ENCODE measurements around the gene AMBP. TPM values are rescaled to one million over a fixed set of nuclear protein-coding genes. Genes with fewer than 3 reads are reported as not detected.

AMBP gene
- total and polyA plus RNA-seq, 2 of the 13 experiments (the other 11 are each of a cell fraction or from before 2014, with no cell fraction given): 1,510 to 2,580 TPM

- no peak for TF ChIP-seq ZNF326 (CRISPR knock-in tag; IDR thresholded peaks at IDR 0.05; ENCODE audit: borderline replicate concordance)
These were observed 52.3 kb downstream of the AMBP start (continued) for GRCh38 chr9:114025760-114026159.

- H3K79me2 ChIP-seq (ENCODE audit: insufficient read depth, low read length): no peaks in the 10 kb centered on the region
- no peaks in the 10 kb centered on the region for H3K36me3 ChIP-seq (replicated peaks in 1 of 2; ENCODE audit: control insufficient read depth in 1 of 2, insufficient read depth in 2 of 2, low read length in 2 of 2)
- H2AFZ ChIP-seq (ENCODE audit: low read length): no peak overlapping the region
- CTCF ChIA-PET (ENCODE audit: low intra/inter-chr PET ratio, low total read pairs): no interaction called here
- DNase-seq (ENCODE audit: low spot score): no peak
- intact Hi-C loops (cut with micrococcal nuclease; ENCODE audit: unreplicated experiment) (loop anchor here (10.0 kb wide), 1 partner anchor 60 kb away; no protein-coding TSS in a partner anchor), in situ Hi-C loops (cut with HindIII; ENCODE audit: extremely low pct_ligation_motif_present, low pct_unique_long_range_greater_than_20kb) (loop anchor here (25.0 kb wide), 1 partner anchor 288 kb away; no protein-coding TSS in a partner anchor)
- H3K4me3 ChIP-seq (replicated peaks in 1 of 3; ENCODE audit: insufficient read depth in 1 of 3, low read depth in 2 of 3, low read length in 3 of 3): no peak overlapping the region
- TF ChIP-seq MAX (IDR thresholded peaks at IDR 0.05) (no peak), KDM5B (CRISPR knock-in tag; IDR thresholded peaks at IDR 0.05; ENCODE audit: borderline replicate concordance) (no peak), TGIF2 (CRISPR knock-in tag; IDR thresholded peaks at IDR 0.05) (no peak), ZNF343 (CRISPR knock-in tag; IDR thresholded peaks at IDR 0.05) (no peak), ZNF879 (CRISPR knock-in tag; IDR thresholded peaks at IDR 0.05) (no peak), ZNF251 (CRISPR knock-in tag; IDR thresholded peaks at IDR 0.05) (no peak), PAF1 (CRISPR knock-in tag; IDR thresholded peaks at IDR 0.05) (no peak), ZHX2 (IDR thresholded peaks at IDR 0.05; ENCODE audit: low read depth) (no peak), ZHX2 (CRISPR knock-in tag; IDR thresholded peaks at IDR 0.05; ENCODE audit: borderline replicate concordance) (no peak), NFYC (CRISPR knock-in tag; IDR thresholded peaks at IDR 0.05) (no peak), ZSCAN12 (CRISPR knock-in tag; IDR thresholded peaks at IDR 0.05) (no peak), ZNF44 (CRISPR knock-in tag; IDR thresholded peaks at IDR 0.05) (no peak), ZNF362 (CRISPR knock-in tag; IDR thresholded peaks at IDR 0.05; ENCODE audit: borderline replicate concordance) (no peak), CBX5 (CRISPR knock-in tag; IDR thresholded peaks at IDR 0.05; ENCODE audit: borderline replicate concordance) (no peak)
- TF ChIP-seq, protein P1, sequence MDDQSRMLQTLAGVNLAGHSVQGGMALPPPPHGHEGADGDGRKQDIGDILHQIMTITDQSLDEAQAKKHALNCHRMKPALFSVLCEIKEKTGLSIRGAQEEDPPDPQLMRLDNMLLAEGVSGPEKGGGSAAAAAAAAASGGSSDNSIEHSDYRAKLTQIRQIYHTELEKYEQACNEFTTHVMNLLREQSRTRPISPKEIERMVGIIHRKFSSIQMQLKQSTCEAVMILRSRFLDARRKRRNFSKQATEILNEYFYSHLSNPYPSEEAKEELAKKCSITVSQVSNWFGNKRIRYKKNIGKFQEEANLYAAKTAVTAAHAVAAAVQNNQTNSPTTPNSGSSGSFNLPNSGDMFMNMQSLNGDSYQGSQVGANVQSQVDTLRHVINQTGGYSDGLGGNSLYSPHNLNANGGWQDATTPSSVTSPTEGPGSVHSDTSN (CRISPR knock-in tag; IDR thresholded peaks at IDR 0.05; ENCODE audit: borderline replicate concordance): no peak
- peaks cover 0 to 19% of the 10 kb centered on the region in 2 experiments; a peak in 1 of 5 replicates for H3K27me3 ChIP-seq (ENCODE audit: control insufficient read depth in 1 of 2, insufficient read depth in 2 of 2, low read length in 2 of 2)
- H3K27ac ChIP-seq (ENCODE audit: extremely low read length, insufficient read depth, low read length): no peak overlapping the region
- no peak overlapping the region for H3K9ac ChIP-seq (ENCODE audit: insufficient read depth, low read depth, low read length)
- no TSS peak for BruUV-seq (replicated peaks)
- no peaks in the 10 kb centered on the region for H4K20me1 ChIP-seq (ENCODE audit: insufficient read depth, low read length)
- no peaks in the 10 kb centered on the region for H3K4me1 ChIP-seq (ENCODE audit: insufficient read depth, low read length)
- FAIRE-seq: no peak
- H3K4me2 ChIP-seq (ENCODE audit: low read depth, low read length): no peak overlapping the region
- H3K9me3 ChIP-seq (ENCODE audit: low read length): peaks cover 8% of the 10 kb centered on the region; the same call in 1 of the 2 replicates
- WGBS (ENCODE audit: low lambda C conversion rate): 23% methylated on average over 3 of the region's 3 CpGs
- no peak; the same call in 2 of the 3 replicates for ATAC-seq
- POLR2A ChIA-PET: no interaction called here
These were observed 52.8 kb downstream of the AMBP start for GRCh38 chr9:114025196-114025753.
